Hematopoietic multipotent progenitor cell treated with erythropoietin and hydrocortisone succinate and interleukin-3 and kit ligand, for 6 days (in vitro differentiated cells): Measurements from ENCODE around the gene CCT6B.
A peak's percentile ranks its signal among the peaks of the same experiment; 100 is the strongest.
"Not testable (repeated sequence)": the region's sequence is repeated elsewhere in the genome, so short reads cannot be mapped to it uniquely, and the experiment has no call there.

Source experiments
- DNase-seq: peaks from one replicate; pipeline ENCODE4 v3.0.0-alpha.2; 2015

Gene CCT6B

GRCh38 chr17:34980353-34980680, 19.1 kb upstream of the CCT6B start, which contains the start of gene LIG3:
TSS of gene LIG3 (plus strand) at chr17:34980512. CDS start at chr17:34983006, 2,494 bp downstream.
- DNase-seq, result peak; percentile 96

- DNase-seq, result peak; percentile 24
These were observed 18.5 kb upstream of the CCT6B start for GRCh38 chr17:34979650-34980352.

- DNase-seq, result no peak
These were observed 17.9 kb upstream of the CCT6B start for GRCh38 chr17:34979153-34979552.

GRCh38 chr17:34974794-34975785, 13.8 kb upstream of the CCT6B start:
- no peak for DNase-seq

- no peak for DNase-seq
These were observed 12.9 kb upstream of the CCT6B start for GRCh38 chr17:34974179-34974578.

GRCh38 chr17:34958438-34958837, 2.8 kb downstream of the CCT6B start:
- no peak for DNase-seq

- not testable (repeated sequence) for DNase-seq
These were observed 10.5 kb downstream of the CCT6B start for GRCh38 chr17:34950780-34951179.

GRCh38 chr17:34930283-34930682, 31.0 kb downstream of the CCT6B start:
- DNase-seq, result peak; percentile 20

GRCh38 chr17:34926661-34927060, 34.6 kb downstream of the CCT6B start:
- no peak for DNase-seq

- DNase-seq, result no peak
These were observed 40.6 kb downstream of the CCT6B start for GRCh38 chr17:34920676-34921075.

GRCh38 chr17:34917381-34917780, 43.9 kb downstream of the CCT6B start:
- no peak for DNase-seq

- DNase-seq, result no peak
These were observed 45.1 kb downstream of the CCT6B start for GRCh38 chr17:34916120-34916519.

GRCh38 chr17:34913001-34913400, 48.3 kb downstream of the CCT6B start:
- DNase-seq, result no peak

- DNase-seq, result no peak
These were observed 52.2 kb downstream of the CCT6B start for GRCh38 chr17:34909040-34909439.

- DNase-seq, result no peak
These were observed 58.3 kb downstream of the CCT6B start for GRCh38 chr17:34902831-34903547.

- DNase-seq, result no peak
These were observed 61.5 kb downstream of the CCT6B start for GRCh38 chr17:34899643-34900291.

GRCh38 chr17:34895383-34895782, 65.9 kb downstream of the CCT6B start:
- DNase-seq, result no peak

- DNase-seq, result no peak
These were observed 66.3 kb downstream of the CCT6B start for GRCh38 chr17:34894964-34895363.

GRCh38 chr17:34892461-34893249, 68.6 kb downstream of the CCT6B start:
- peak; percentile 77 for DNase-seq

GRCh38 chr17:34886831-34887230, 74.4 kb downstream of the CCT6B start:
- DNase-seq, result peak; percentile 94

- DNase-seq, result peak; percentile 97
These were observed 76.2 kb downstream of the CCT6B start for GRCh38 chr17:34885076-34885475.

GRCh38 chr17:34884597-34884996, 76.7 kb downstream of the CCT6B start:
- peak; percentile 80 for DNase-seq
